Smooth muscle cell of the coronary artery (primary cell): ENCODE measurements around the gene ASB5. TPM values are rescaled to one million over a fixed set of nuclear protein-coding genes. Genes with fewer than 3 reads are reported as not detected.

Source experiments
- total RNA-seq: library from RNA; depleted of rRNA; stranded (reverse); fragments of >200 nt; gene quantifications from 2 replicates; pipeline ENCODE4 v1.2.3, GENCODE V29; 2014; ENCODE audit warnings: low replicate concordance

The ASB5 gene
- 0.30 and 0.35 TPM in 2 replicates for total RNA-seq

GRCh38 chr4:176268963-176269362 is at the start of gene ASB5:
ASB5 (minus strand) TSS chr4:176269222; CDS start chr4:176269108, 114 bp downstream.

GRCh38 chr4:176195184-176195978 is 73.6 kb downstream of the ASB5 start, which contains the start of gene SPATA4:
SPATA4 (minus strand) TSS chr4:176195585; CDS start chr4:176195562, 23 bp downstream.

Other genes starting within 250 kb of the ASB5 start
- gene WDR17, start 203.4 kb downstream of the ASB5 start, total RNA-seq: 0.15 and 2.9 TPM in 2 replicates
- gene SPATA4, start 73.6 kb downstream of the ASB5 start, total RNA-seq: 0.15 and 0.23 TPM in 2 replicates
- gene SPCS3, start 50.7 kb upstream of the ASB5 start, total RNA-seq: 88.7 and 94.0 TPM in 2 replicates